Left hindlimb (tissue), 1 donor: ENCODE measurements around the gene TYW5.

ENCODE experiments used
- DNase-seq: peaks from one replicate; pipeline ENCODE4 v3.0.0-alpha.2; 2018

TYW5 gene, protein sequence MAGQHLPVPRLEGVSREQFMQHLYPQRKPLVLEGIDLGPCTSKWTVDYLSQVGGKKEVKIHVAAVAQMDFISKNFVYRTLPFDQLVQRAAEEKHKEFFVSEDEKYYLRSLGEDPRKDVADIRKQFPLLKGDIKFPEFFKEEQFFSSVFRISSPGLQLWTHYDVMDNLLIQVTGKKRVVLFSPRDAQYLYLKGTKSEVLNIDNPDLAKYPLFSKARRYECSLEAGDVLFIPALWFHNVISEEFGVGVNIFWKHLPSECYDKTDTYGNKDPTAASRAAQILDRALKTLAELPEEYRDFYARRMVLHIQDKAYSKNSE

DNA sequence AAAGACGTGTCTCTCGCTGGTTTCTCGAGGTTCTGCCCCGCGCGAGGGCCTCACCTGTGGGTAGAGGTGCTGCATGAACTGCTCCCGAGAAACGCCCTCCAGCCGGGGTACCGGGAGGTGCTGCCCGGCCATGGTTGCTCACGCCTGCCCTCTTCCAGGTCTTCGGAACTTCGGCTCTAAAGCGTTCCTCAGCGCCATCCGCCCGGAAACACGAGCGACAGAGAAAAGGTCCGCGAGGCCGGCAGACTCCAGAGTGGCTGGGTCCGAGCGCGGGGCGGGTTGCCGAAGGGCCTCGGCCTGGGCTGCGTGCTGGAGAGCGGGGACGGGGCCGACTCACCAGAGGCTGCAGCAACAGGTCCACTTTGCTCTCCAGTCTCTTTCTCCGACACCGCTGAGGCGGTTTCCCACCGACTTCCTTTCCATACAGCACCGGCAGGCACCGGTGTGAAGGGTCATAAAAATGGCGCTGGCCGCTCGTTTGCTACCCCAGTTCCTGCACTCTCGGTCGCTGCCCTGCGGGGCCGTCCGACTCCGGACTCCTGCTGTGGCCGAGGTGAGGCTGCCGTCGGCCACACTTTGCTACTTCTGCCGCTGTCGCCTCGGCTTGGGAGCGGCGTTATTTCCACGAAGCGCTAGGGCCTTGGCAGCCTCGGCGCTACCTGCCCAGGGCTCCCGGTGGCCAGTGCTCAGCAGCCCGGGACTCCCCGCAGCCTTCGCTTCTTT, at the start of gene TYW5, which contains the start of gene MAIP1:
TSS of gene TYW5 (minus strand) at position 153 of the 723 bp plus-strand sequence. CDS start at position 132, 21 bp downstream.
TSS of gene MAIP1 (plus strand) at position 244 of the 723 bp plus-strand sequence. CDS start at position 461, 217 bp downstream.
- peak; percentile 88 for DNase-seq

DNA sequence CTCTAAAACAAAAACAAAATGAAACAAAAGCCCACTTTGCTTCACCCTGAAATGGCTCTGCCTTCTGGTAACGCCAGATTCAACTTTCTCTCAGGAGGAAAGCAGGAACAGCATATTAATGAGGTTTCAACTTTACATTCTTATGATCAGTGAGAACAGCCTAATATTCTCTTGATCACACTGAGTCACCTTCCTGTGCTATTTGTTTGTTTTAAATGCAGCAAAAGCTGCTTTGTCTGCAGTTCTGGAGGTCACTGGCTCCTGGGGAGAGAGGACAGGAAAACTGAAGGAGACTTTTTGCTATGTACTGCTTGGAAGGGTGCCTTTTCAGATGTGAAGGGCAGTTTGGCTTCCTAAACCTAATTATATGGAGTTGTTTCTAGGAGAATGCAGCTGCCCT, 48.2 kb upstream of the TYW5 start:
- no peak for DNase-seq

DNA sequence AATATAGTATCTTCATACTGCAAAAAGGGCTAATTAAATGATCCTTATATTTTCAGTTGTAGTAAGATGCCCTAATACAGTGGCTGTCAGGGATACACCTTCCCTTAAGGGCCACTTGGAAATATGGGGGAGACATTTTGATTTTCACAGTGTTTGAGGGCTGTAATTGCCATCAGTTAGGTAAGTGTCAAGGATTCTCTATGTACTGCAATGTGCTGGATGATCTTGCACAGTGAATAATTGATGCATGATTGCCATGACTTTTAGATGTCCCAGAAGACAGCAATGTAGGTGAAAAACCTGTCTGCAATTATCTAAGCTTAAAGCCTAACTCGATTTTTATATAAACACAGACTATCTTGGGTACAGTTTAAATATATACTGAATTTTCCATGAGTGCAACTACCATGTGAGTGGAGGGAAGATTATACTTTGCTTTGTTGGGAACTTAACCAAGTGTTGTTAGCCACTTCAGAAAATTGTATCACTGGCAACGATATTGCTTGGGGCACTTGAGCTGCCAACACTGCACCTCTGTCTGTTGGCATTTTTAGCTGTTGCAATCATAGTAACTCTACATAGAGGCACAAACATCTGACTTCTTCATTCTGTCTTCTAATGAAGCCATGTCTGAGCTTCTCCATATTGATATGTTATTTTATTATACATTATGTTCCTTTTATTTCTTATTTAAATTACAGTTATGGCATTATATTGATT, 45.3 kb upstream of the TYW5 start:
- no peak for DNase-seq

DNA sequence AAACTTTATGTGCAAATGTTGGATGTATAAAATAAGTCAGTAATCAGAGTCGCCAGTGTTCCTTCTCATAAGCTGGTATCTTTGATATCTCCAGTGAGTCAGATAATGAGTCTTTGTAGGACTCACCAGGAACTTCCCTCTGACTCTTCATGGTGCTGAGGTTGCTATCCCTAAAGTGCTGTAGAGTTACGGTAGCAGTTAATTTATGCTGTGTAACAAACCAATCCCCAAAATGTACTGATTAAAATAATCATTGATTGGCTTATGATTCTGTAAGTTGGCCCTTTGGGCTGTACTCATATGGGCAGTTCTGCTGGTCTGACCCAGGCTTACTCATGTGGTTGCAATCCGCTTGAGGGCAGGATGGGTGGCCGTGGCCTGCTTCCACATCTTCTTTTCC, 43.9 kb upstream of the TYW5 start:
- no peak for DNase-seq

DNA sequence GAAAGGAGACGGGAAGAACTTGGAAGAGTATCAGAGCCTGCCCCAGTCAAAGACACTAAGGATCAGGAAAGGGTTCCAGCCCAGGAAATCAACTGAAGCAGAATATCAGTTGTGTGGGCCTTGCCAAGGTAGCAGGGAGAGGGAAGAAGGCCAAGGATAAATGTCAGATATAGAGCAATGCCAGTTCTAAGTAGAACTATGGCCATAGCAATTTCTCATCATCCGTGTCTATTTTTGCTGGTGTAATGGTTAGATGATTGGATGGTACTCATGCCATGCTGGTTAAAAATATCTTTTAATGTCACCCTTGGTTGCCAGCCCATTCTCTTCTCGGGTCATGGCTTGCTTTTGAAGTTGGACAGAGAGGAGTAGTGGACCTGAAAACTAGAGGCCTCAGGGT, 42.0 kb upstream of the TYW5 start:
- no peak for DNase-seq

DNA sequence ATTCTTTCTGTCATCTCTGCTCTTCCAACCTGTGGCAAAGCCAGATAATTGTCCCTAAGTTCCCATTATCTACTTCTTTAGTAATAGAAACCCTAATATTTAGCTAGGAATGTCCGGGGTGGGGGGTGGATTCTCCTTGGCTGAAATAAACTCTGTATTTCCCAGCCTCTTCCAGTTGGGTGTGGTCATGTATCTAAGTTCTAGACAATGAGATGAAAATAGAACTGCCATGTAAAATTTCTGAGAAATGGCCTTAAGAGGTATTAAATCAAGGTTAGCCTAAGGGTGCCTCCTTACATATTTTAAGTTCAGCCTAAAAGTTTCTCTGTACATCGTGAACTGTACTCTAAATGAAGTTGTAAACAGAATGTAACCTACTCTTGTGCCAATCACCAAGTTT, 39.6 kb upstream of the TYW5 start:
- DNase-seq = no peak

DNA sequence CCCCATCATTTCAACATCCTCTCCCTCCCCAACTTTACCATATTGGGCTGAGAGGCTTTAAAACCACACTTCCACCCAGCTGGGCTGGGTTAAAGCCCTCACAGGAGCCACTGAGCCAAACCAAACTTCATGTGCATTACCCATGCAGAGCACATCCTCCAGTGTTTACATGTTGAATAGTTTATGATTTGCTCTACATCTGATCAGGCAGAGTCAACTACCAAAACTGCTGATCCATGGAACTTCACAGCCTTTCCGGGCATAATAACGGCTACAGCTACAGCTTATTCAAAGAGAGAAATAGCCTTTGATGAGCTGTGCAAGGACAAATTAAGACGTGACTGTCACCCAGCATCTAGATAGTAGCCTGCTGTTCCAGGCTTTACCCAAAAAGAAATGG, 39.1 kb upstream of the TYW5 start:
- no peak for DNase-seq

DNA sequence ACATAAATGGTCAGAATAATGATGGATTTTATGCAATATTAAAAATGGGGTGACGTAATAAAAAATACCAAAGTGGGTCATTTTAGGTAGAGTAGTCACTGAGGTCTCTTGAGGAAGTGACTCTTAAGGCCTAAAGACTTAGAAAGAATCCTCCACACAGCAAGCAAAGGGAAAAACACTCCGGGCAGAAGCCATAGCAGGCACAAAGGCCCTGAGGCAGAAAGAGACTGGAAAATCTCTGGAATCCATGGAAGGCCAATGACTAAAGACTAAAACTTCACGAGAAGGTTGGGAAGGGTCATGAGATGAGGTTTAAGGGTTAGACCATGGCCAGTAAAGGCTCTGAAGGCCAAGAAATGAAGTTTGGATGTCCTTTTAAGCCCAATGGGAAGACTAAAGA, 37.0 kb upstream of the TYW5 start:
- no peak for DNase-seq

DNA sequence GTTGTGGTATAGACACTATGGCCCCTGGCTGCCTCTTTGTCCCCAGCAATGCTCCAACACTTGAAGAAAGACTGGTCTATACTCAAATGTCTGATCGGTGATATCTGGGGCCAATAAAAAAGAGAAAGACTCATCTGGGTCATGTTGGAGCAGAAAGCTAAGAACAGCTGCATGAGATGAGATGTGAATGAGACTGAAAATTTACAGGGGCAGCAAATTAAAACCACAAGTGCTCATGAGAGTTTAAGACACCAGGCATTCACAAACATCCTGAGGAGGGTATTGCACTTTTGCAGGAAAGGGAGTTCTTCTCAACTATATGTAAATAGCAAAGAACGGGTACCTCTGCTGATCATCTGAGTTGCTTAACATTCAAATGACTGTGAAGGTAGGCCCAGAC, 36.4 kb upstream of the TYW5 start:
- DNase-seq = no peak

DNA sequence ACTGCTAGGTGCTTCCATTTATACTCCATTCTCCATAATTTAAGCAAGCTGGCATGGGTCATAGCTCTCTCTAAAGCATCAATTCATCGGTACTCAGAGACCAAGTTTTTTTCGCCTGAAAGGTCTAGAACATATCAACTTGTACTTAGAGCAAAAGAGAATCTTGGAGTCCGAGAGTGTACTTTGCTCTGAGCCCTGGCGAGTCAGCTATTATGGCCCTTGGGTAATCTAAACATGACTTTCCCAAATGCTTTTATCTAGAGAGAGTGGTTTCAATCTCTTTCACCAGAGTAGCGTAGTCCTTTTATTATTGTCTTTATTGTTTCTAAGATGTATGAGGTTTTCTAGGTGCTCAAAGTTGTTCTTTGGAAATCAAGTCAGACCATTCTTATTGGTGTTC, 34.5 kb upstream of the TYW5 start:
- no peak for DNase-seq

DNA sequence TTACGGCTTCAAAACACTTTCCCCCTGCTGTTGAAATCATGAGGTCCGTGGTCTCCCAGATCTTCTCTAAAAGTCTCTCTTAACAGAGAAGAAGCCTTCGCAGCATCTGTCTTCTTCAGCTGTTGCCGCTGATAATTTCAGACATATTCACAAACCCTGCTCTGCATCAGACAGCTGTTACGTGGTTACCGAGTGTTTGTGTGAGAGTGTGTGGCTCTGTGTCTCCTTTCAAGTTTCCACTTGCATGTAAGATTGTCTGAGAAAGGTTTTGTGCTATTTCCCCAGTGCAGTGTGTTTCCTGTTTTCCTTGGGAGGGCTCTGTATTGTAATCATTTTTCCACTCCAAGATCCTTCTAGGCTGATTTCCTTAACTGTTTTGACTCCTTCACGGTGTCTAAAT, 32.9 kb upstream of the TYW5 start:
- peak; percentile 60 for DNase-seq

DNA sequence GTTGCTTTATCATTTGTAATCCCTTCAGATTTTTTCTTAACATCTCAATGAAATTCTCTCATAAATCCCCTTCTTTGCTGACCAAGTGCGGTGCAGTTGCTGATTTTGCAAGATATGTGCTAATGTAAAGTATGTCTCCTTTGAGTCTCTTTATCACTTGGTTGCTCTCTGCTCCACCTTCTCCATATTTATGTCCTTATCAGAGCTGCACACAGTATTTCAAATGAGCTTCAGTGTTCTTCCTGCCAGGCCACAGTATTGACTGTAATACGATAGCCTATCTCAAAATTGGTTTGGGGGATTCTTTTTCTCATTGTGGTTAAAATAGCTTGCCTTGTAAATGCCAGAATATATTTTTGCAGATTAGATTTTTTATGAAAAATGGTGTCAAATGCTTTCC, 32.3 kb upstream of the TYW5 start:
- DNase-seq = no peak

DNA sequence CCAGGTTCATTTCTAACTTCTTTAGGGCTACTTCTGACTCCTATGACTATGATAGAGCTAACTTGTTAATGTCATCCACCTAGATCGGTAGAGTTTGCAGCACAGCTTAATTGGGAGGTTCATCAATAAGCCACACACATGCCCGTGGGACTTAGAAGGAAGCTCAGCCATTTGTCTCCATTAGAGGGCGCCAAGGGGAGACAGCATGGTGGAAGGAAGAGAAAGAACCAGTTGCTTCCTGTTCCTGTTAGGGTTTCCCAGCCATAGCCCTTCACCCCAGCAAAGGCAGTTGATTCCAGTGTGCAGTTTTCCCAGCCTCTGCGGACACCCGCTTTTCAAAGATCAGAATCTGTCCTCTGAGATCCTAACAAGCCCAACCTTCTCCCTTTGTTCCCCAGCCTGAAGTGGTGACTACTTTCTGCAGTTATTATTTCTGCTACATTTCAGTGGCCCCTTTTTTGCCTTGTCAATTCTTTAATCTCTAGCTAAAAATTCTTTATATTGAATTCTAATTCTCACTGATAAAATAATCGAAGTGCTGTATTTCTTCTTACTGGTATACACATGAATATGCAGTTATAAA, 30.4 kb upstream of the TYW5 start:
- peak; percentile 67 for DNase-seq

DNA sequence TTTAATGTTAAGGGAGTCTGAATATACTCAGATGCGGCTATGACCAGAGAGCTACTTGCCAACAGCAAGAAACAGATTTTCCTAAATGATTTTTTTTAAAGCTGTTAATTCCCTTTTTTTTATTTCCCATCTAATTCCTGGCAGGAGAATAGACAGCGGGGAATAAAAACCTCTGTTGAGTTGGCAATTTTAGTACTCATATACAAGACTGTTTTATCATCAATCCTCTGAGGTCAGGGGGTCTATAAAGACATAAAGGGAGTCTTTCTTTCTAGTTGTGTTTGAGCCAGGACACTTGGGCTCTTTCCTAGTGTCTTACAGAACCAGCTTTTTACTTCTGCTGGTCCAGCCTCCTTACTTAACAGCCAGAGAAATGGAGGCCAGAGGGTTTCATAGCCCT, 29.5 kb upstream of the TYW5 start:
- no peak for DNase-seq

DNA sequence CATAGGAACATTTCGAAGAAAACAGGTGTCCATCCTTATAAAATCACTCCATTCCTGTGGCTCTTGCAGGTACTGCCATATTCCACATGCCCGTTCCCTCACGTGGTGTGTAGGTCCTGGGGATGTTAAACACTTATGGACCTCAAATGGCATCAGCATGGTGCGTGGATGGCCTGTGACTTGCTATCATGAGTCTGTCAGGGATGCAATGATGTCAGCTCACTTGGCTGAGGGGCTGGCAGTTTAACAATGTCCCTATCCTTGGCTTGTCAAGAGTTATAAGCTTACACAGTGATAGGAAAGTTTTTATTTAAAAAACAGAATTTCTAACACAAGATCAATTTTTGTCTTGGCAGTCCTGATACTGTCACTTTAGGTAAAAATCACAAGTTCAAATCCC, 28.9 kb upstream of the TYW5 start:
- no peak for DNase-seq

DNA sequence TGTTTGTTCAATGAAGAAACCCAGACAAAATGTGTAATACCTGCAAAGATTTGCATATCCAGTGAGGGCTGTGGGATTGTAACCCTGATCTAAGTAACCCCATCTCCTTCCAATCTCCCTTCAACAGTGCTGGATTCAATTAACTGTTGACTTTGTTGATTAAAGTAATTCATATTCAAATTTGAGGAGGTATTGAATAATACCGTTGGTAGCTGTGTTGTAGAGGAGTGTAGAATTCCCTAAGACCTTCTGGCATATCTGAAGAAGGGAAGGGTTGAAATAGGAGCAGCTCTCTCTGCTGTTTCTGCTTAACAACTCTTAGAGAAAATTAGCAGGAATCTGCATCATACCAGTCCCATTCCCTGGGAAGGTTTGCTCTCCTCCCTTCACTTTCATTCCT, 28.2 kb upstream of the TYW5 start:
- no peak for DNase-seq

DNA sequence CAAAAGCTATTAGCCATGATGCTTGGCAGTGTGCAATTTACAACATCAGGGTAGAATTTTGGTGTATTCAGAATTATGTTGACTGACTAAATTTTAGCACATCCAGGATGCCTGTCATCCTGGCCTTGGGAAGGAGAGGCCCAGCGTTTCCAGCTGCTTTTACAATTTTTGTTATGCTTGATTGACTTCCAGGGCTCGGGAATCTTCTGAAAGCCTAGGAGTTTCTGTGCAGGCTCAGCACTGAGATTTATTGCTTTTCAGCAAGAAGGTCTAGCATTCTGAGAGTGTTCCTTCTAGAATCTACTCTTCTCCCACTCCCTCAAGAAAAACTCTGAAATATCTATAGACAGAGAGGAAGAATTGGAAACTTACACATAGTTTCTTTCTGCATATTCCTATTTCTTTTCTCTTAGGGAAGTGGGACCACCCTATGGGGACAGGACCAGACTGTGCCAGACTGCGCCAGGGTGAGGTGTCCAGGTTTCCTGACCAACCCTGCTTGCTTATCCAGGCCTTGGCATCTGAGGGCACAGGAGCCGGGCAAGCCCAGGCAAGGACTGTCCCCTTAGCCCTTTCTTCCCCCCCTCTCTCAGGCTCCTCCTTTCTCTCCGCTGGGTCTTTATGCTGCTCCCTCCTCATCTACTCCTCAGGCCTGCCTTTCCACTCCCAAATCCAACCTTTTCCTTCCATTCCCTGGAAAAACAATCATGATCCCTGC, 27.0 kb upstream of the TYW5 start:
- DNase-seq = no peak

DNA sequence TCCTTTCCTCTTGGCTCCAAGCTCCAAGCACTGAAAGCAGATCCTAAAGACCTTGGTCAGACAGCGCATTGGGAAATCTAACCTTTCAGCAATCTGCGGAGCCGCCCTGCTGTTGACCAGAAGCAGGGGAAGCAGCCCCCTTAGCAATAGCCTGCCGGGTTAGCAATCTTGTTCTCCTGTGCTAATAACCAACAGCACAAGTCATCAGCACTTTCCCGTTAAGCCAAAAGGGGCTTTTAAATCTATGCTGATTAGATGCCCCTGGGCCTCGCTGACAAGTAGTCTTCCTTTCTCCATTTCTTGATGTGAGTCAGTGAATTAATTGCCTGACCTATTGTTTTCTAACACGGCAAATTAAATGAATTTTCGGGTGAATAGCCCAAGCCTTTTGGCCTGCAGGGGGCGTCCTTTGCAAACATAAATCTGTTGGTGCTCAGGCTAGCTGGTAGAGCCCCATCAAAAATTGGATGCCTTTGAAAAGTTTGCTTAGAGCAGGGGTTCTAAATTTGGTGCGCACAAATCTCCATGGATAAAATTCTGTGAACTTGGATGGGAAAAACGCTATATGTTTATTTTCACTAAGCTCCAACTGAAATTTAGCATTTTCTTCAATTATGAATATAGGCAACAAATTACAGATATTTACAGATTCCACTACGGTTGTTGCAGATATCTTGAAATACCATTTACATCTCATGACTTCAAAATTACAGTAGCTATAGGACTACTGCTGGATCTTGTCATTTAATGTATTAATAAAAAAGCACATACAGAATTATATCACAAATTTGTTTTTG, 24.7 kb upstream of the TYW5 start:
- peak; percentile 83 for DNase-seq

DNA sequence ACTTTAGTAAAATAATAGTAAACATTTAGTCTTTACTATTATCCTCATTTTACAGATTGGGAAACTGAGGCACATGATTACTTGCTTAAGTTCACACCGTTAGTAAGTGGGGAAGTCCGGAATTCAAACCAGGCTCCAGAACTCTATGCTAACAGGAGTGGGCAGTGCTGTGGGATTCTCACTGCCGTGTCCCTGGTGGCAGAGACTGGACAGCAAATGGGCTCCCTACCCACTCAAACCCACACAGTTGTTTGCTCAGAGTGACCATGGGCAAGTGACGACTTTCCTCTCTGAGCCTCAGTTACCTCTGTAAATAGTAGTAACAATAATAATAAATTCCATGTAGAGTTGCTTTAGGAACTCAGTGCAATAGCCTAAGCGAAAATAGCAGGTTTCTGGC, 24.1 kb upstream of the TYW5 start:
- DNase-seq = no peak

DNA sequence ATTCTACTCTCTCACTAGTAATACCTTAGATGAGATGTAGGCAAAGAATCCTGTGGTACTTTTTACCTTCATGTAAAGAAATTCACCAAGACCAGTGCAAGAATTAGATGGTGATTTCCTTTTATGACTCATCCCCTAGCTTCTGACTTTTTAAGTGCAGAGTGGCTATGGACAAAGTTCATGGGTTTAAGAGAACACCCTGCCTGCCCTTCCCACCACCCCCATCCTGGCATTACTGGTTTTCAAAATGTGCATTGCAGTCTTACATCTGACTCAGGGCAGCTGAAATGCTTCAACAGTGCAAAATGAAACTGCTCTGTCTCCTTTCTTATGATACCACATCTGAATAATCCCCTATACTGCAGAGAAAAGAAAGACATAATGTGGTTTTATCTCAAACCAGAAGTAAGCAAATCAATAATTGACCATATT, 22.7 kb upstream of the TYW5 start:
- no peak for DNase-seq

DNA sequence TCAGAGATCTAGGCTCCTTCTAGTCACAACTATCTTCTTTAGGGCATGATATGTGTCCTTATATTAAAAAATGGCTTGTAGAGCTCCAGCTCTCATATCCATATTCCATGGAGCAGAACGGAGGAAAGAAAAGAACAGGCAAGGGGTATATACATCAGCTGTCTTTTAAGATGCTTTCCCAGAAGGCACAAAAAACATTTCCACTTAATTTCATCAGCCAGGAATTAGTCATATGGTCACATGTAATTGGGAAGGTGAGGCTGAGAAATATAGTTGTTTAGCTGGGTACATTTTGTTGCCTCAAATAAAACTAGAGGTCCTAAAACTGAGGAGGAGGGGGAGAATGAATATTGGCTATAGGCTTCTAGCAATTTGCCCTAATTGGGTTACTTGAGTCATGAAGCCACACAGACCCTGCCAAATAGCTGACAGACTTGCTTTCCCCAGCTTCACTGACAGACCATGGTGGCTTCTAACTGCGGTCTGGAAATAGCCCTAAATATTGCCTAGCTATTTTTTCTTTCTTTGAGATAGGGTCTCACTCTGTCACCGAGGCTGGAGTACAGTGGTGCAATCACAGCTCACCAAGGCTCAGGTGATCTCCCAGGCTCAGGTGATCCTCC, 20.1 kb upstream of the TYW5 start:
- DNase-seq = no peak
